GM20000 (cell line): ENCODE results near the gene HAUS8.
"Not testable (repeated sequence)": the region's sequence is repeated elsewhere in the genome, so short reads cannot be mapped to it uniquely, and the experiment has no call there.

Experiments used
- DNase-seq: peaks from one replicate; pipeline ENCODE4 v3.0.0; 2012; ENCODE audit warnings: low spot score
- TF ChIP-seq, protein P1 (sequence below): IDR thresholded peaks from 2 replicates; pipeline ENCODE4 v1.5.1; 2012; ENCODE audit warnings: mild to moderate bottlenecking, control low read depth; ENCODE audit errors: extremely low read depth, missing control alignments

The HAUS8 gene

DNA sequence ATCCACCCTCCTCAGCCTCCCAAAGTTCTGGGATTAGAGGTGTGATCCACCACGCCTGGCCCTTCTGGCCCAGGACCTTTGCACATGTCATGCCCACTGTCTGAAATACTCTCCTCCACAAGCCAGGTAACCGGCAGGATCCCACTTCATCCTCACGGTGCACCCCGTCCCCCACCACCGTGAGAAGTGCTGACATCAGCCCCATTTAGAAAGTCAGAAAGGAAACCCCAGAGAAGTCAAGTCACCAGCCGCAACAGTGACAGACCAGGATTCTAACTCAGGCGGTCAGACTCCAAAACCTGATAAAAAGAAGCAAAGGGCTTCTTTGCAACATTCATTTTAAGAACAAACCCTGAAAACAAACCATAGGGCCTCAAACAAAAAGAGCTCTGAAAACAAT is 52.5 kb downstream of the HAUS8 start:
- no peak for DNase-seq
- TF ChIP-seq, protein P1, sequence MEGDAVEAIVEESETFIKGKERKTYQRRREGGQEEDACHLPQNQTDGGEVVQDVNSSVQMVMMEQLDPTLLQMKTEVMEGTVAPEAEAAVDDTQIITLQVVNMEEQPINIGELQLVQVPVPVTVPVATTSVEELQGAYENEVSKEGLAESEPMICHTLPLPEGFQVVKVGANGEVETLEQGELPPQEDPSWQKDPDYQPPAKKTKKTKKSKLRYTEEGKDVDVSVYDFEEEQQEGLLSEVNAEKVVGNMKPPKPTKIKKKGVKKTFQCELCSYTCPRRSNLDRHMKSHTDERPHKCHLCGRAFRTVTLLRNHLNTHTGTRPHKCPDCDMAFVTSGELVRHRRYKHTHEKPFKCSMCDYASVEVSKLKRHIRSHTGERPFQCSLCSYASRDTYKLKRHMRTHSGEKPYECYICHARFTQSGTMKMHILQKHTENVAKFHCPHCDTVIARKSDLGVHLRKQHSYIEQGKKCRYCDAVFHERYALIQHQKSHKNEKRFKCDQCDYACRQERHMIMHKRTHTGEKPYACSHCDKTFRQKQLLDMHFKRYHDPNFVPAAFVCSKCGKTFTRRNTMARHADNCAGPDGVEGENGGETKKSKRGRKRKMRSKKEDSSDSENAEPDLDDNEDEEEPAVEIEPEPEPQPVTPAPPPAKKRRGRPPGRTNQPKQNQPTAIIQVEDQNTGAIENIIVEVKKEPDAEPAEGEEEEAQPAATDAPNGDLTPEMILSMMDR, result no peak

DNA sequence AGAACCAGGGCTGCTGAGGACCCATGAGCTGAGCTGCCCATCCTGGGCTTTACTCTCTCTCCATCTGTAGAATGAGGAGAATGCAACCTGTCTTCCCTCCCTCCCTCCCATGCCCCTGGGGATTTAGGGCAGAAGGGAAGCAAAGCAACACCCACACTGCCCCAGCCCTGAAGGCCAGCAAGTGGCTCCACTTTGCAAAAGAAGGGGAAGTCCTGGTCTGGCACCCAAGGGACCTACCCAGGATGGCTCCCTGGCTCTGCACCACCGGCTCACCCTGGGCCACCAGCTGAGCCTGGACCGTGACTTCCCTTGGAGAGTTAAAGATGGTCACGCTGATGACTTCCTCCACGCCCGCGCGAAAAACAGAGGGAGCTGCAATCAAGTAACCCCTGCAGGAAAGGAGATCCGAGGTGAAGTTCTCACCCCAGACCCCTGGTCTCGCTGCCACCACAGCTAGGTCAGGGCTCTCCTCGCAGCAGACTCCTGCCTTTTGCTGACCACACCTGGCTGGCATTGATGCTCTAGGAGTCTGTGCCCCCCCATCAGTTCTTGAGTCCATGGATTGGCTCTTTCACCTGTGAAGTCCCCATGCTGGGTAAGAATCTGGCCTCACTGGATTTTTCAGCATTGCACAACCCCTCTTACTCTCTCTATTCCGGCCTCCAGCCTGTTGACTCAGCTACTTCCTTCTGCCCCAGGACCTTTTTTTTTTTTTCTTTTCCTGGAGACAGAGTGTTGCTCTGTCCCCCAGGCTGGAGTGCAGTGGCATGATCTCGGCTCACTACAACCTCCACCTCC is 53.3 kb downstream of the HAUS8 start:
- no peak for DNase-seq
- TF ChIP-seq, protein P1, result no peak

DNA sequence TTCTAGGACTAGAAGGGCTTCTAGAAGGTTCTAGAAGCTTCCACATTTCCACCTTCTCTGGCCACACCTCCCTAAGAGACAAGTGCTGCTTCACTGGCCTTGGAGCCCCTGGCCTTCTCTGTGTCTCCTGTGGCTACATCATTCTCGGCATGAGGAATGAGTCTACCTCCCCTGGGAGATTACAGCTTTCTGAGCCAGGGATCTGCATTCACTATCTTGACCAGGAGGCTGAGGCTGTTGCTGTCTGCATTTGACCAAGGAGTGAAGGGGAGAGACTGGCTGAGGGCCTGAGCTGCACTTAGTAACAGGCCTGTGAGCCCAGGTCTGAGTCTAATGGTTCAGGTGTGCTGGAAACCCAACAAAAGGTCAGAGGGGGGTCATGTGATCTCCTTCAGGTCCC is 53.9 kb downstream of the HAUS8 start:
- DNase-seq, result no peak
- TF ChIP-seq, protein P1, result no peak

DNA sequence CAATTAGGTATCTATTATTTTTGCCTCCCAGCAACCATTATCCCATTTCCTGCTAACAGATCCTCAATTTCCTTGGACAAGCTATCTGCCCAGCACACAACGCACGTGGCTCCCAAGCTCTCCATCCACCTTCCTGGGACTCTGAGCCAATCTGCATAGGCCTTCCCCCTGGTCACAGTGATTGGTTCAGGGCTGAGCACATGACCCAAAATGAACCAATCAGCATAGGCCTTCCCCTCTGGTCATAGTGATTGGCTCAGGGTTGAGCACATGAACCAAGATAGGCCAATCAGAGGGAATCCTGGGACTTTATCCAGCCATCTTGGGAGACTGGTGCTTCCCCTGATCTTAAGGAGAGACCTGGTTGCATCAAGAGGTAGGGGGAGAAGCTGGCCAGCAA is 54.4 kb downstream of the HAUS8 start:
- TF ChIP-seq, protein P1, result no peak
- no peak for DNase-seq

DNA sequence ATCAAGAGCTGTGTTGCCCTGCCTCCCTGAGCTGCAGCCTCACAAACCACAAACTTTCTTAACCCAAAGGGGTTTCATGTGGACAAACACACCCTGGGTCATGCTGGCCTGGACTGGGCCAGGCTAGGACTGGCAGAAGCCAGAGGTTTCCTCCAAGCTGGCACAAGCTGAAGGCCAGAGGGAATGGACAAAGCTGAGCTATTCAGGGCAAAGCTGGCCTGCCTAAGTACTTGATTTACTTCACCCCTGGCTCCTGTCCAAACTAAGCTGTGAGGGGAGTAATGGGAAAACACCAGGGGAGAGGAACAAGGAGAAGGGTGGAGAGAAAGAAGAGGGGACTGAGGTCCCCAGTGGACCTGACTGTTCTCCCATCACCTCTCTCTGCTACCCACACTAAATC is 54.9 kb downstream of the HAUS8 start:
- TF ChIP-seq, protein P1, result no peak
- DNase-seq, result no peak

DNA sequence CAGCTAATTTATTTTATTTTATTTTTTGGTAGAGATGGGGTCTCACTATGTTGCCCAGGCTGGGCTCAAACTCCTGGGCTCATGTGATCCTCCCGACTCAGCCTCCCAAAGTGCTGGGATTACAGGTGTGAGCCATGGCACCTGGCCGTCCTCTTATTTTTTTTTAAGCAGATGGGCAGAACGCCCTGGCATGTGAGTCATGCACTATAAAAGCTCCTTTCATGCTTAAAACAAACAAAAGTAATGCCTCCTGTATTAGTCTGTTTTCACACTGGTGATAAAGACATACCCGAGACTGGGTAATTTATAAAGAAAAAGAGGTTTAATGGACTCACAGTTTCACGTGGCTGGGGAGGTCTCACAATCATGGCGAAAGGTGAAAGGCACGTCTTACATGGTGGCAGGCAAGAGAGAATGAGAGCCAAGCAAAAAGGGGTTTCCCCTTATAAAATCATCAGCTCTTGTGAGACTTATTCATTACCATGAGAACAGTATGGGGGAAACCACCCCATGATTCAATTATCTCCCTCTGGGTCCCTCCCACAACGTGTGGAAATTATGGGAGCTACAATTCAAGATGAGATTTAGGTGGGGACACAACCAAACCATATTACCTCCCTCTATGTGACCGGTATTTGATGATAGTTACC is 60.9 kb downstream of the HAUS8 start:
- DNase-seq, result not testable (repeated sequence)

DNA sequence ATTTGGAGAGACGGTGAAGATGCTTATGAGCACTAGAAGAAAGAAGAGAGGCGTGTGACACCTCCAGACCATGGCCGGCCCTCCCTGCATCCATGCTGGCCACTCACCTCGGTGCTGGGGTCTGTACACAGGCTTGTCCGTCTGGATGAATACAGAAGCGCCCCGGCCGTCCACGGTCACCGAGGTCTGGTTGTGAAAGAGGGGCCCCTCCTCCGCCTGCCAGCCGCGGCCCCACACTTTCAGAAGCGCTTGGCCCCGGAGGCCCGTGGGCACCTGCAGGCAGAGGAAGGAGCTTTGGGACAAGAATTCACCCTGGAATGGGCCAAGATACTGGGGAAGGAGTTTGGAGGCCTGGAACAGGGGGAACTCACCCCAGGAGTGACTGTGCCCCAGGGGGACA is 63.8 kb downstream of the HAUS8 start:
- TF ChIP-seq, protein P1, result no peak
- no peak for DNase-seq

DNA sequence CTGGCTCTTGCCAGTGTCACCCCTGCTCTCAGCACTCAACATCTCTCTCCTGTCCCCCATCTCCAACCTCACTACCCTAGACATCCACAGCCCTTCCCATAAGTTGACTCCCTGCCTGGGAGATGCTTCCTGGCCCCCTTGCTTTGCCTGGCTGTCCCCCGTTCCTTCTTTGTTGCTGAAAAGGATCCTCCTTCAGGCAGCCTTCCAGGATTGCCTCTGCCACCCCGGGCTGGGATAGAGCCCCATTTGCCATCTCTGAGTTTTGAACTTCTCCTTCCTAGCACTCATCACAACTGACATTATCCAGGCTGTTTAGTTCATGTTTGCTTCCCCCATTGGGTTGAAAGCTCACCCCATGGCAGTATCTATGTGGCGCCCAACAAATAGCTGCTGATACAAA is 68.7 kb downstream of the HAUS8 start:
- no peak for DNase-seq
- TF ChIP-seq, protein P1, result no peak
